HepG2 (cell line): ENCODE data around the gene KLF15. TPM values are rescaled to one million over a fixed set of nuclear protein-coding genes. Genes with fewer than 3 reads are reported as not detected.

Experiments used
- ATM ChIP-seq: fragments of 450-650 bp; IDR thresholded peaks from 2 replicates; pipeline ENCODE4 v1.7.1; 2017; ENCODE audit warnings: mild to moderate bottlenecking, borderline replicate concordance
- CENPX ChIP-seq: sonication (generic); formaldehyde crosslinking; IDR thresholded peaks from 2 replicates; pipeline ENCODE4 v1.9.0; 2021; ENCODE audit warnings: mild to moderate bottlenecking, missing genetic modification reagents, moderate library complexity
- HNRNPL ChIP-seq: fragments of 200-400 bp; formaldehyde crosslinking; IDR thresholded peaks from 2 replicates; pipeline ENCODE4 v1.6.1; 2017; ENCODE audit warnings: mild to moderate bottlenecking, low read depth, low read length
- LCORL ChIP-seq, 2 experiments: fragments of 450-650 bp in 1 of 2; sonication (generic) in 1 of 2; formaldehyde crosslinking in 1 of 2; IDR thresholded peaks; 2 replicates each; pipeline versions ENCODE4 v1.5.0 to v1.6.1; 2017 to 2020; ENCODE audit warnings: antibody characterized with exemption in 1 of 2, missing genetic modification reagents in 1 of 2
- NAIF1 ChIP-seq: sonication (generic); formaldehyde crosslinking; IDR thresholded peaks from 2 replicates; pipeline ENCODE4 v1.5.0; 2020; ENCODE audit warnings: mild to moderate bottlenecking, missing genetic modification reagents, borderline replicate concordance
- NFYB ChIP-seq: sonication (generic); formaldehyde crosslinking; IDR thresholded peaks from 2 replicates; pipeline ENCODE4 v1.4.0; 2020; ENCODE audit warnings: missing genetic modification reagents
- NR2F2 ChIP-seq: IDR thresholded peaks from 2 replicates; pipeline ENCODE4 v1.6.1; 2012; ENCODE audit warnings: low read depth, inconsistent platforms, borderline replicate concordance
- PRPF4 ChIP-seq: fragments of 200-400 bp; formaldehyde crosslinking; IDR thresholded peaks from 2 replicates; pipeline ENCODE4 v1.6.1; 2016; ENCODE audit warnings: low read length, low read depth; ENCODE audit not compliant: poor library complexity, severe bottlenecking
- RAD51 ChIP-seq: fragments of 450-650 bp; IDR thresholded peaks from 2 replicates; pipeline ENCODE4 v1.6.1; 2016; ENCODE audit warnings: borderline replicate concordance
- RELA ChIP-seq: sonication (generic); formaldehyde crosslinking; IDR thresholded peaks from 2 replicates; pipeline ENCODE4 v1.4.0; 2020; ENCODE audit warnings: missing genetic modification reagents
- SYNCRIP ChIP-seq: fragments of 200-400 bp; formaldehyde crosslinking; IDR thresholded peaks from 2 replicates; pipeline ENCODE4 v1.6.1; 2018; ENCODE audit warnings: mild to moderate bottlenecking, low read depth, low read length; ENCODE audit not compliant: insufficient read depth
- ZEB1 ChIP-seq: IDR thresholded peaks from 2 replicates; pipeline ENCODE4 v1.6.1; 2012; ENCODE audit warnings: mild to moderate bottlenecking, low read depth, inconsistent platforms; ENCODE audit not compliant: insufficient replicate concordance
- ZKSCAN8 ChIP-seq: IDR thresholded peaks from 2 replicates; pipeline ENCODE4 v1.6.1; 2016; ENCODE audit warnings: borderline replicate concordance, missing genetic modification reagents, missing compliant biosample characterization
- ZNF12 ChIP-seq: sonication (generic); formaldehyde crosslinking; IDR thresholded peaks from 2 replicates; pipeline ENCODE4 v1.5.0; 2020; ENCODE audit warnings: missing genetic modification reagents
- ZNF224 ChIP-seq: sonication (generic); formaldehyde crosslinking; IDR thresholded peaks from 2 replicates; pipeline ENCODE4 v1.5.0; 2020; ENCODE audit warnings: mild to moderate bottlenecking, missing genetic modification reagents
- ZNF329 ChIP-seq: sonication (generic); formaldehyde crosslinking; IDR thresholded peaks from 2 replicates; pipeline ENCODE4 v1.9.0; 2021; ENCODE audit warnings: low read depth, mild to moderate bottlenecking, missing genetic modification reagents
- ZNF331 ChIP-seq: sonication (generic); formaldehyde crosslinking; IDR thresholded peaks from 2 replicates; pipeline ENCODE4 v1.4.0; 2020; ENCODE audit warnings: missing genetic modification reagents
- ZNF468 ChIP-seq: sonication (generic); formaldehyde crosslinking; IDR thresholded peaks from 2 replicates; pipeline ENCODE4 v1.8.0; 2022; ENCODE audit warnings: mild to moderate bottlenecking, moderate library complexity, missing genetic modification reagents
- ZNF589 ChIP-seq: sonication (generic); formaldehyde crosslinking; conservative IDR thresholded peaks from 2 replicates; pipeline ENCODE4 v1.8.0; 2022; ENCODE audit warnings: mild to moderate bottlenecking, moderate library complexity, missing genetic modification reagents
- ZNF737 ChIP-seq: sonication (generic); formaldehyde crosslinking; IDR thresholded peaks from 2 replicates; pipeline ENCODE4 v1.5.0; 2020; ENCODE audit warnings: missing genetic modification reagents, mild to moderate bottlenecking, borderline replicate concordance
- polyA plus RNA-seq, 8 experiments: library from polyadenylated mRNA; depleted of rRNA in 3 of 8; stranded (reverse) in 7 of 8; unstranded in 1 of 8; fragments of >200 nt; fragmentation: Illumina TruSeq in 4 of 8; extraction: Trizol in 4 of 8; gene quantifications; 2 replicates each; pipeline versions ENCODE4 v1.2.1 to v1.2.3, GENCODE V29; 2011 to 2016; ENCODE audit warnings: low read depth in 4 of 8, missing spikeins in 1 of 8, mixed read lengths in 1 of 8; ENCODE audit not compliant: insufficient read depth in 1 of 8
- total RNA-seq, 5 experiments: library from RNA; depleted of rRNA; stranded (reverse); fragments of >200 nt; fragmentation: Illumina TruSeq; extraction: Trizol; gene quantifications; 2 replicates each; pipeline ENCODE4 v1.2.3, GENCODE V29; 2016; ENCODE audit warnings: low read depth in 1 of 5
- TF ChIP-seq, protein P1 (sequence below): IDR thresholded peaks from 2 replicates; pipeline ENCODE4 v1.6.1; 2012; ENCODE audit warnings: low read length, improper control_type of control experiment
- TF ChIP-seq, protein P2 (sequence below): sonication (generic); formaldehyde crosslinking; IDR thresholded peaks from 2 replicates; pipeline ENCODE4 v1.5.0; 2020; ENCODE audit warnings: missing genetic modification reagents
- TF ChIP-seq, protein P3 (sequence below): sonication (generic); formaldehyde crosslinking; IDR thresholded peaks from 2 replicates; pipeline ENCODE4 v1.4.0; 2020; ENCODE audit warnings: missing genetic modification reagents
- TF ChIP-seq, protein P4 (sequence below): sonication (generic); formaldehyde crosslinking; IDR thresholded peaks from 2 replicates; pipeline ENCODE4 v1.8.0; 2022; ENCODE audit warnings: mild to moderate bottlenecking, missing genetic modification reagents, moderate library complexity

KLF15 gene
- total and polyA plus RNA-seq, 2 of the 13 experiments (the other 11 are each of a cell fraction or from before 2014, with no cell fraction given): 7.1 to 7.8 TPM

DNA sequence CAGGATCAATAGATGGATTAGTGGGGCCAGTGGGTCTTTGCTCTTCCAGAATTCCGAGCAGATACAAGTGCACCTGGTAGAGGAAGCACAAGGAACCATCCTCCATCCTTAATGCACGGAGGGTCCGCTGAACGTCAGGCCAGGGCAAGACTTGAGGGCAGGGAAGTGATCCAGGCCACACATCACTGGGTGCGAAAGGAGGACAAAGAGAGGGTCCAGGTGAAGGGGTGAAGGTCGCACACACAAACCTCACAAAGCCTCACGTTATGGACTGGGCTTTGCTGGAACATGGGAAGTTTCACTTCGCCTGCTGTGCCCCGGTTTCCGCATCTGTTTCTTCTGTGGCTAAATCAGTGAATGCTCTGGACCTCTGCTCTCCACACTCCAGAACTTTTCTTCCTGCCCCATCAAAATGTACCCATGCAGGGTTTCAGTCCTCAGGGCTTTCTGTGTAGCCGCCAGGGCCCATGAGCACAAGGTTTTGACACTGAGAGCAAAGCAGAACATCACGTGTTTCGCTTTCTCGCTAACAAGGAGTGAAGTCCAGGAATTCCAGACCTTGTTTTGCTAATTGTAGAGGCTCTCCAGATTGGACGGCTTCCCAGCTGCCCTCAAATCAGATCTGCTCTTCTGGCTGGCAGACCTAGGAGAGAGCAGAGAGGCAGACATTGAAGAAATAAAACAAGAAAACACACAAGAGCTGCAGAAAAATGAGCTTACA is 56.3 kb downstream of the KLF15 start (continued):
- TF ChIP-seq RELA (CRISPR knock-in tag) (no peak), NR2F2 (no peak), ZNF331 (peak; percentile 31; the same call in 1 of the 2 replicates), ZEB1 (no peak), CENPX (CRISPR knock-in tag) (no peak), SYNCRIP (no peak), ZNF329 (no peak), ATM (no peak), LCORL (IDR thresholded peaks at IDR 0.05) (no peak), LCORL (CRISPR knock-in tag; IDR thresholded peaks at IDR 0.05) (no peak), ZKSCAN8 (CRISPR knock-in tag) (no peak), HNRNPL (no peak), ZNF589 (no peak), ZNF737 (CRISPR knock-in tag) (no peak), RAD51 (no peak), ZNF12 (no peak), NAIF1 (CRISPR knock-in tag) (no peak), NFYB (CRISPR knock-in tag) (peak; percentile 27; the same call in 1 of the 2 replicates), PRPF4 (no peak), ZNF224 (CRISPR knock-in tag) (no peak), ZNF468 (no peak)
- TF ChIP-seq, protein P1, sequence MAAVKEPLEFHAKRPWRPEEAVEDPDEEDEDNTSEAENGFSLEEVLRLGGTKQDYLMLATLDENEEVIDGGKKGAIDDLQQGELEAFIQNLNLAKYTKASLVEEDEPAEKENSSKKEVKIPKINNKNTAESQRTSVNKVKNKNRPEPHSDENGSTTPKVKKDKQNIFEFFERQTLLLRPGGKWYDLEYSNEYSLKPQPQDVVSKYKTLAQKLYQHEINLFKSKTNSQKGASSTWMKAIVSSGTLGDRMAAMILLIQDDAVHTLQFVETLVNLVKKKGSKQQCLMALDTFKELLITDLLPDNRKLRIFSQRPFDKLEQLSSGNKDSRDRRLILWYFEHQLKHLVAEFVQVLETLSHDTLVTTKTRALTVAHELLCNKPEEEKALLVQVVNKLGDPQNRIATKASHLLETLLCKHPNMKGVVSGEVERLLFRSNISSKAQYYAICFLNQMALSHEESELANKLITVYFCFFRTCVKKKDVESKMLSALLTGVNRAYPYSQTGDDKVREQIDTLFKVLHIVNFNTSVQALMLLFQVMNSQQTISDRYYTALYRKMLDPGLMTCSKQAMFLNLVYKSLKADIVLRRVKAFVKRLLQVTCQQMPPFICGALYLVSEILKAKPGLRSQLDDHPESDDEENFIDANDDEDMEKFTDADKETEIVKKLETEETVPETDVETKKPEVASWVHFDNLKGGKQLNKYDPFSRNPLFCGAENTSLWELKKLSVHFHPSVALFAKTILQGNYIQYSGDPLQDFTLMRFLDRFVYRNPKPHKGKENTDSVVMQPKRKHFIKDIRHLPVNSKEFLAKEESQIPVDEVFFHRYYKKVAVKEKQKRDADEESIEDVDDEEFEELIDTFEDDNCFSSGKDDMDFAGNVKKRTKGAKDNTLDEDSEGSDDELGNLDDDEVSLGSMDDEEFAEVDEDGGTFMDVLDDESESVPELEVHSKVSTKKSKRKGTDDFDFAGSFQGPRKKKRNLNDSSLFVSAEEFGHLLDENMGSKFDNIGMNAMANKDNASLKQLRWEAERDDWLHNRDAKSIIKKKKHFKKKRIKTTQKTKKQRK: no peak
- TF ChIP-seq, protein P2, sequence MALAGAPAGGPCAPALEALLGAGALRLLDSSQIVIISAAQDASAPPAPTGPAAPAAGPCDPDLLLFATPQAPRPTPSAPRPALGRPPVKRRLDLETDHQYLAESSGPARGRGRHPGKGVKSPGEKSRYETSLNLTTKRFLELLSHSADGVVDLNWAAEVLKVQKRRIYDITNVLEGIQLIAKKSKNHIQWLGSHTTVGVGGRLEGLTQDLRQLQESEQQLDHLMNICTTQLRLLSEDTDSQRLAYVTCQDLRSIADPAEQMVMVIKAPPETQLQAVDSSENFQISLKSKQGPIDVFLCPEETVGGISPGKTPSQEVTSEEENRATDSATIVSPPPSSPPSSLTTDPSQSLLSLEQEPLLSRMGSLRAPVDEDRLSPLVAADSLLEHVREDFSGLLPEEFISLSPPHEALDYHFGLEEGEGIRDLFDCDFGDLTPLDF (CRISPR knock-in tag): no peak
- TF ChIP-seq, protein P3, sequence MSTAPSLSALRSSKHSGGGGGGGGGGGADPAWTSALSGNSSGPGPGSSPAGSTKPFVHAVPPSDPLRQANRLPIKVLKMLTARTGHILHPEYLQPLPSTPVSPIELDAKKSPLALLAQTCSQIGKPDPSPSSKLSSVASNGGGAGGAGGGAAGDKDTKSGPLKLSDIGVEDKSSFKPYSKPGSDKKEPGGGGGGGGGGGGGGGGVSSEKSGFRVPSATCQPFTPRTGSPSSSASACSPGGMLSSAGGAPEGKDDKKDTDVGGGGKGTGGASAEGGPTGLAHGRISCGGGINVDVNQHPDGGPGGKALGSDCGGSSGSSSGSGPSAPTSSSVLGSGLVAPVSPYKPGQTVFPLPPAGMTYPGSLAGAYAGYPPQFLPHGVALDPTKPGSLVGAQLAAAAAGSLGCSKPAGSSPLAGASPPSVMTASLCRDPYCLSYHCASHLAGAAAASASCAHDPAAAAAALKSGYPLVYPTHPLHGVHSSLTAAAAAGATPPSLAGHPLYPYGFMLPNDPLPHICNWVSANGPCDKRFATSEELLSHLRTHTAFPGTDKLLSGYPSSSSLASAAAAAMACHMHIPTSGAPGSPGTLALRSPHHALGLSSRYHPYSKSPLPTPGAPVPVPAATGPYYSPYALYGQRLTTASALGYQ: no peak
- TF ChIP-seq, protein P4, sequence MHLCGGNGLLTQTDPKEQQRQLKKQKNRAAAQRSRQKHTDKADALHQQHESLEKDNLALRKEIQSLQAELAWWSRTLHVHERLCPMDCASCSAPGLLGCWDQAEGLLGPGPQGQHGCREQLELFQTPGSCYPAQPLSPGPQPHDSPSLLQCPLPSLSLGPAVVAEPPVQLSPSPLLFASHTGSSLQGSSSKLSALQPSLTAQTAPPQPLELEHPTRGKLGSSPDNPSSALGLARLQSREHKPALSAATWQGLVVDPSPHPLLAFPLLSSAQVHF: no peak
